ENCODE data around the gene CFTR. TPM values are rescaled to one million over a fixed set of nuclear protein-coding genes. Genes with fewer than 3 reads are reported as not detected.

The CFTR gene
- total RNA-seq, 2 experiments from 2014 or later = not detected

Other genes starting within 250 kb of the CFTR start
- gene WNT2, start 157.0 kb upstream of the CFTR start, total RNA-seq = not detected
- not detected for gene ASZ1, start 52.5 kb upstream of the CFTR start, total RNA-seq